HL-60 (cell line): ENCODE measurements around the gene A2ML1.

Experiments
- DNase-seq, 2 experiments: peaks; one replicate each; pipeline ENCODE4 v3.0.0-alpha.2; 2010 to 2020; ENCODE audit warnings: low read depth in 1 of 2, low spot score in 1 of 2
- H3K27ac ChIP-seq: fragments of 250-450 bp; sonication (Bioruptor Pico); replicated peaks from 2 replicates; pipeline ENCODE4 v1.5.1; 2020; ENCODE audit warnings: mild to moderate bottlenecking, moderate library complexity
- H3K27me3 ChIP-seq: fragments of 250-450 bp; sonication (Bioruptor Pico); 2 replicates; pipeline ENCODE4 v1.5.1; 2021; ENCODE audit warnings: mild to moderate bottlenecking, moderate library complexity; ENCODE audit not compliant: insufficient read depth, poor library complexity, severe bottlenecking
- H3K4me3 ChIP-seq: replicated peaks from 2 replicates; pipeline ENCODE4 v1.5.1; 2011; ENCODE audit warnings: mild to moderate bottlenecking, control low read depth, low read length; ENCODE audit not compliant: insufficient read depth
- GABPA ChIP-seq: IDR thresholded peaks from 2 replicates; pipeline ENCODE4 v1.6.1; 2012; ENCODE audit warnings: low read depth
- POLR2AphosphoS5 ChIP-seq: IDR thresholded peaks from 2 replicates; pipeline ENCODE4 v1.6.1; 2012; ENCODE audit warnings: low read depth
- REST ChIP-seq: IDR thresholded peaks from 2 replicates; pipeline ENCODE4 v1.6.1; 2012; ENCODE audit warnings: low read depth; ENCODE audit not compliant: insufficient replicate concordance
- SPI1 ChIP-seq: IDR thresholded peaks from 2 replicates; pipeline ENCODE4 v1.6.1; 2012; ENCODE audit warnings: low read depth, mild to moderate bottlenecking, borderline replicate concordance
- TF ChIP-seq, protein P1 (sequence below): IDR thresholded peaks from one replicate; pipeline ENCODE4 v1.5.1; 2011; ENCODE audit warnings: low read length, control low read depth, inconsistent platforms; ENCODE audit not compliant: insufficient read depth

A2ML1 gene

DNA sequence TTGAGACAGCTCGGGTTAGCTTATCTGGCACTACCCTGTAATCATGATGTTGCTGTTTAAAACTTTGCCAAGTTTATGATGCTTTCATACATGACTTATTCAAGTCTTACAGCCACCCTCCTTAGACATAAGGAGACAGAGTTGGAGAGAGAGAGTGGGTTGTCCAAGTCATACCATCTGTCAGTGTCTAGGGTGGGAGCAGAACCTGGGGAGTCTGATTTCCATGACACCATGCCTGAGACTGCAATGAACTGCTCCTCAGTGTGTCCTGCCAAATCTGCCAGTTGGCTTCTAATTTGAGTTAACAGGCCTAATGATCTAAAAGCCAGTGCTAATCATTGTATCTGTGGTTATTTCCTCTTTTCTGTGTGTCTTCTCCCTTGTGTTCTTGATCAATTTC lies 48.2 kb downstream of the A2ML1 start:
- no peak for DNase-seq
- no peak overlapping the region for H3K27ac ChIP-seq
- no peaks in the 10 kb centered on the region for H3K27me3 ChIP-seq
- no peak overlapping the region for H3K4me3 ChIP-seq
- TF ChIP-seq REST, result no peak
- TF ChIP-seq, protein P1, sequence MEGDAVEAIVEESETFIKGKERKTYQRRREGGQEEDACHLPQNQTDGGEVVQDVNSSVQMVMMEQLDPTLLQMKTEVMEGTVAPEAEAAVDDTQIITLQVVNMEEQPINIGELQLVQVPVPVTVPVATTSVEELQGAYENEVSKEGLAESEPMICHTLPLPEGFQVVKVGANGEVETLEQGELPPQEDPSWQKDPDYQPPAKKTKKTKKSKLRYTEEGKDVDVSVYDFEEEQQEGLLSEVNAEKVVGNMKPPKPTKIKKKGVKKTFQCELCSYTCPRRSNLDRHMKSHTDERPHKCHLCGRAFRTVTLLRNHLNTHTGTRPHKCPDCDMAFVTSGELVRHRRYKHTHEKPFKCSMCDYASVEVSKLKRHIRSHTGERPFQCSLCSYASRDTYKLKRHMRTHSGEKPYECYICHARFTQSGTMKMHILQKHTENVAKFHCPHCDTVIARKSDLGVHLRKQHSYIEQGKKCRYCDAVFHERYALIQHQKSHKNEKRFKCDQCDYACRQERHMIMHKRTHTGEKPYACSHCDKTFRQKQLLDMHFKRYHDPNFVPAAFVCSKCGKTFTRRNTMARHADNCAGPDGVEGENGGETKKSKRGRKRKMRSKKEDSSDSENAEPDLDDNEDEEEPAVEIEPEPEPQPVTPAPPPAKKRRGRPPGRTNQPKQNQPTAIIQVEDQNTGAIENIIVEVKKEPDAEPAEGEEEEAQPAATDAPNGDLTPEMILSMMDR, result no peak
- TF ChIP-seq GABPA, result no peak
- no peak for TF ChIP-seq SPI1
- no peak for TF ChIP-seq POLR2AphosphoS5

DNA sequence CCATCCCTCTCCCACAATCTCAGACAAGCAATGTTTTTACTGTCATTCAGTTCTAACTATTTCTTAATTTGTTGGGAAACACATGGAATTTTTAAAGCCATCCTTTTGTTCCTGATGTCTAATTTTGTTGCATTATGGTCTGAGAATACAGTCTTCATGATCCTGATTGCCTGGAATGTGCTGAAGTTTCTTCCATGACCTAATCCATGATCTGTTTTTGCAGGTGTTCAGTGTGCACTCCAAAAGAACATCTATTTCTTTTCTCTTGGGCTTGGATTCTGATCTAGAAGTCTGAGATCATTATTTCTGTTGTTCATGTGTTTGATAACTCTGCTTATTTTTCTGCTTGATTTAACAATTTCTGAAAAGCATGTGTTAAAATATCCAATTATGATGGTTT lies 48.6 kb downstream of the A2ML1 start:
- no peaks in the 10 kb centered on the region for H3K27me3 ChIP-seq
- TF ChIP-seq POLR2AphosphoS5 (no peak), SPI1 (no peak), GABPA (no peak), REST (no peak)
- TF ChIP-seq, protein P1, result no peak
- DNase-seq, result no peak
- H3K4me3 ChIP-seq, result no peak overlapping the region
- H3K27ac ChIP-seq, result no peak overlapping the region

DNA sequence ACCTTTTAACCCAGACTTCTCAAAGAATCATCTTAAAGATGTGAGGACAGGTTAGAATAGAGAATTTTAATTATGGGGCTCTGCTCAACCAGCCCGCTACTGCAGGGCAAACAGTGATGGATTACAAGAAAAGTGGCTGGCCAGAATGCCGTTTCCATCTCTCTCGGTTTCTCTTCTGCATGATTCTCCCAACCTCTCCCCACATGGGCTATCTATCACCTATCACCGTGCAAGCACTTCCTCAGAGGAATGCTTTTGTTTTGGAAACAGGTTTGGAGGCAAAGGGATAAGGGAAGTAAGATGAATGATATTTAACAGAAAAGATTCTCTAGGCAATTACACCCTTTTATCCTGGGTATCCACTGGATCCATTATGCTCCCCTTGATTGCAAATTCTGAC lies 54.5 kb downstream of the A2ML1 start:
- no peak overlapping the region for H3K4me3 ChIP-seq
- TF ChIP-seq SPI1 (no peak), GABPA (no peak), REST (no peak), POLR2AphosphoS5 (no peak)
- TF ChIP-seq, protein P1, result no peak
- no peak overlapping the region for H3K27ac ChIP-seq
- H3K27me3 ChIP-seq, result no peaks in the 10 kb centered on the region
- no peak for DNase-seq
